ENCODE results near the gene ARHGAP6. TPM values are rescaled to one million over a fixed set of nuclear protein-coding genes. Genes with fewer than 3 reads are reported as not detected.
"Not testable (repeated sequence)": the region's sequence is repeated elsewhere in the genome, so short reads cannot be mapped to it uniquely, and the experiment has no call there.

ARHGAP6 gene
- total RNA-seq, 2 experiments from 2014 or later = not detected

- H3K4me3 Mint-ChIP-seq = no peak overlapping the region
- intact Hi-C loops (cut with micrococcal nuclease) = no loop called here
- H3K36me3 Mint-ChIP-seq (ENCODE audit: low read depth) = peaks cover 21% of the 10 kb centered on the region
- DNase-seq = no peak
- ChIA-PET POLR2A (no interaction called here), CTCF (interaction anchor here (1.1 kb wide), 1 partner anchor 13 kb away, joined by 3 read pairs; no protein-coding TSS in a partner anchor)
- TF ChIP-seq, protein P1, sequence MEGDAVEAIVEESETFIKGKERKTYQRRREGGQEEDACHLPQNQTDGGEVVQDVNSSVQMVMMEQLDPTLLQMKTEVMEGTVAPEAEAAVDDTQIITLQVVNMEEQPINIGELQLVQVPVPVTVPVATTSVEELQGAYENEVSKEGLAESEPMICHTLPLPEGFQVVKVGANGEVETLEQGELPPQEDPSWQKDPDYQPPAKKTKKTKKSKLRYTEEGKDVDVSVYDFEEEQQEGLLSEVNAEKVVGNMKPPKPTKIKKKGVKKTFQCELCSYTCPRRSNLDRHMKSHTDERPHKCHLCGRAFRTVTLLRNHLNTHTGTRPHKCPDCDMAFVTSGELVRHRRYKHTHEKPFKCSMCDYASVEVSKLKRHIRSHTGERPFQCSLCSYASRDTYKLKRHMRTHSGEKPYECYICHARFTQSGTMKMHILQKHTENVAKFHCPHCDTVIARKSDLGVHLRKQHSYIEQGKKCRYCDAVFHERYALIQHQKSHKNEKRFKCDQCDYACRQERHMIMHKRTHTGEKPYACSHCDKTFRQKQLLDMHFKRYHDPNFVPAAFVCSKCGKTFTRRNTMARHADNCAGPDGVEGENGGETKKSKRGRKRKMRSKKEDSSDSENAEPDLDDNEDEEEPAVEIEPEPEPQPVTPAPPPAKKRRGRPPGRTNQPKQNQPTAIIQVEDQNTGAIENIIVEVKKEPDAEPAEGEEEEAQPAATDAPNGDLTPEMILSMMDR (IDR thresholded peaks at IDR 0.05) = no peak
- no peak overlapping the region for H3K27ac Mint-ChIP-seq
- H3K4me1 Mint-ChIP-seq (ENCODE audit: low read depth) = no peaks in the 10 kb centered on the region
- no peaks in the 10 kb centered on the region for H3K9me3 Mint-ChIP-seq
- no peaks in the 10 kb centered on the region for H3K27me3 Mint-ChIP-seq
- no peak for ATAC-seq
Observed at GRCh38 chrX:11124112-11124511, 541.6 kb downstream of the ARHGAP6 start.

- H3K4me1 Mint-ChIP-seq (ENCODE audit: low read depth); intact Hi-C loops (cut with micrococcal nuclease); ATAC-seq; H3K4me3 Mint-ChIP-seq; POLR2A ChIA-PET; DNase-seq; H3K27me3 Mint-ChIP-seq; H3K9me3 Mint-ChIP-seq; CTCF ChIA-PET; H3K27ac Mint-ChIP-seq: not testable (repeated sequence)
- peaks cover 23% of the 10 kb centered on the region for H3K36me3 Mint-ChIP-seq (ENCODE audit: low read depth)
Observed at GRCh38 chrX:11123087-11123486, 542.6 kb downstream of the ARHGAP6 start.

GRCh38 chrX:11119313-11119943 lies 546.3 kb downstream of the ARHGAP6 start:
- H3K9me3 Mint-ChIP-seq = no peaks in the 10 kb centered on the region
- H3K27me3 Mint-ChIP-seq = no peaks in the 10 kb centered on the region
- POLR2A ChIA-PET = no interaction called here
- ATAC-seq = no peak
- CTCF ChIA-PET = no interaction called here
- peaks cover 33% of the 10 kb centered on the region for H3K36me3 Mint-ChIP-seq (ENCODE audit: low read depth)
- H3K4me3 Mint-ChIP-seq = no peak overlapping the region
- no peak for DNase-seq
- intact Hi-C loops (cut with micrococcal nuclease) = no loop called here
- H3K27ac Mint-ChIP-seq = no peak overlapping the region
- H3K4me1 Mint-ChIP-seq (ENCODE audit: low read depth) = no peaks in the 10 kb centered on the region
- TF ChIP-seq, protein P1 (IDR thresholded peaks at IDR 0.05) = no peak

DNA sequence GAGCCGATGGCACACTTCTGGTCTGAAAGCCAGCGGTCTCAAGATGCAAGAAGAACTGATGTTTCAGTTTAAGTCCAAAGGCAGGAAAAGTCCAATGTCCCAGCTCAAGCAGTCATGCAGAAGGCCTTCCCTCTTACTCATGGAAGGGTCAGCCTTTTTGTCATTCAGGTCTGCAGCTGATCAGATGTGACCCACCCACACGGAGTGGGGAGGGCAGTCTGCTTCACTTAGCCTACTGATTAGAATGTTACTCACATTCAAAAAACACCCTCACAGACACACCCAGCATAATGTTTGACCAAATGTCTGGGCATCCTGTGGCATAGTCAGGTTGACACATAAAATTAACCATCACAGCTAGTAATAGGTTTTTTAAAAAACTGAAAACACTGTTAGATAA lies 548.0 kb downstream of the ARHGAP6 start:
- DNase-seq (no peak), ATAC-seq (no peak)
- Mint-ChIP-seq H3K27ac (no peak overlapping the region), H3K9me3 (no peaks in the 10 kb centered on the region), H3K4me1 (ENCODE audit: low read depth) (peaks cover 13% of the 10 kb centered on the region), H3K27me3 (no peaks in the 10 kb centered on the region), H3K4me3 (no peak overlapping the region), H3K36me3 (ENCODE audit: low read depth) (peaks cover 36% of the 10 kb centered on the region)
- ChIA-PET CTCF (interaction anchor here (0.6 kb wide), 1 partner anchor 882 kb away, joined by 3 read pairs; no protein-coding TSS in a partner anchor), POLR2A (no interaction called here)
- intact Hi-C loops (cut with micrococcal nuclease) = no loop called here
- TF ChIP-seq, protein P1 (IDR thresholded peaks at IDR 0.05) = no peak

- TF ChIP-seq, protein P1 (IDR thresholded peaks at IDR 0.05) = no peak
- Mint-ChIP-seq H3K27ac (peak overlapping the region; percentile 82), H3K4me3 (peak overlapping the region; percentile 47), H3K27me3 (no peaks in the 10 kb centered on the region), H3K4me1 (ENCODE audit: low read depth) (peaks cover 17% of the 10 kb centered on the region), H3K9me3 (no peaks in the 10 kb centered on the region), H3K36me3 (ENCODE audit: low read depth) (peaks cover 17% of the 10 kb centered on the region)
- DNase-seq = no peak
- ATAC-seq = no peak
- CTCF ChIA-PET = no interaction called here
- intact Hi-C loops (cut with micrococcal nuclease) = no loop called here
- POLR2A ChIA-PET = no interaction called here
Observed at GRCh38 chrX:11113731-11114130, 552.0 kb downstream of the ARHGAP6 start.

Measured in activated CD8-positive, alpha-beta T cell treated with anti-CD3 and anti-CD28 coated beads for 36 hours (primary cell).